H9 (cell line): Measurements from ENCODE around the gene NAGK. TPM values are rescaled to one million over a fixed set of nuclear protein-coding genes. Genes with fewer than 3 reads are reported as not detected.

Experiments used
- DNase-seq: peaks from one replicate; pipeline ENCODE4 v3.0.0-alpha.2; 2017
- H2AFZ ChIP-seq: one replicate; pipeline ENCODE4 v1.6.1; 2013; ENCODE audit warnings: mild to moderate bottlenecking, low read length, control low read depth, moderate library complexity
- H2AK5ac ChIP-seq: 2 replicates; pipeline ENCODE4 v1.6.1; 2013; ENCODE audit warnings: low read length, control low read depth, mixed read lengths; ENCODE audit not compliant: insufficient read length
- H2BK120ac ChIP-seq: one replicate; pipeline ENCODE4 v1.6.1; 2013; ENCODE audit warnings: low read depth, mild to moderate bottlenecking, low read length, control low read depth, inconsistent platforms; ENCODE audit not compliant: poor library complexity, severe bottlenecking
- H2BK12ac ChIP-seq: 2 replicates; pipeline ENCODE4 v1.6.1; 2013; ENCODE audit warnings: low read length, control low read depth, mixed read lengths, low read depth; ENCODE audit not compliant: insufficient read length
- H2BK15ac ChIP-seq: 2 replicates; pipeline ENCODE4 v1.6.1; 2013; ENCODE audit warnings: low read depth, low read length, control low read depth
- H2BK20ac ChIP-seq: one replicate; pipeline ENCODE4 v1.6.1; 2013; ENCODE audit warnings: low read depth, mild to moderate bottlenecking, low read length, control low read depth, inconsistent platforms; ENCODE audit not compliant: poor library complexity, severe bottlenecking
- H2BK5ac ChIP-seq: 2 replicates; pipeline ENCODE4 v1.6.1; 2013; ENCODE audit warnings: low read length, control low read depth, mixed read lengths; ENCODE audit not compliant: insufficient read length
- H3K14ac ChIP-seq: 2 replicates; pipeline ENCODE4 v1.6.1; 2013; ENCODE audit warnings: low read length, control low read depth; ENCODE audit not compliant: insufficient read depth
- H3K18ac ChIP-seq: 2 replicates; pipeline ENCODE4 v1.6.1; 2013; ENCODE audit warnings: low read depth, mild to moderate bottlenecking, mixed read lengths, low read length, control low read depth; ENCODE audit not compliant: insufficient read length
- H3K23ac ChIP-seq: 2 replicates; pipeline ENCODE4 v1.6.1; 2013; ENCODE audit warnings: low read length, control low read depth, mixed read lengths, low read depth; ENCODE audit not compliant: insufficient read length
- H3K23me2 ChIP-seq: 2 replicates; pipeline ENCODE4 v1.6.1; 2013; ENCODE audit warnings: low read depth, mild to moderate bottlenecking, mixed read lengths, low read length, control low read depth; ENCODE audit not compliant: insufficient read length, poor library complexity, severe bottlenecking
- H3K27ac ChIP-seq: 2 replicates; pipeline ENCODE4 v1.5.1; 2013; ENCODE audit warnings: low read length, control low read depth, mixed read lengths, low read depth; ENCODE audit not compliant: insufficient read length
- H3K27me3 ChIP-seq: 2 replicates; pipeline ENCODE4 v1.6.1; 2013; ENCODE audit warnings: low read length, control low read depth, inconsistent platforms; ENCODE audit not compliant: insufficient read depth
- H3K4ac ChIP-seq: 2 replicates; pipeline ENCODE4 v1.6.1; 2013; ENCODE audit warnings: low read depth, mild to moderate bottlenecking, control low read depth, inconsistent platforms, low read length, moderate library complexity
- H3K4me1 ChIP-seq: 2 replicates; pipeline ENCODE4 v1.6.1; 2013; ENCODE audit warnings: low read length, control low read depth, inconsistent platforms; ENCODE audit not compliant: insufficient read depth
- H3K4me2 ChIP-seq: 2 replicates; pipeline ENCODE4 v1.6.1; 2013; ENCODE audit warnings: low read length, control low read depth, mixed read lengths; ENCODE audit not compliant: insufficient read length, insufficient read depth
- H3K56ac ChIP-seq: 2 replicates; pipeline ENCODE4 v1.6.1; 2013; ENCODE audit warnings: low read depth, mild to moderate bottlenecking, mixed read lengths, low read length, control low read depth; ENCODE audit not compliant: insufficient read length
- H3K79me1 ChIP-seq: 2 replicates; pipeline ENCODE4 v1.6.1; 2013; ENCODE audit warnings: low read depth, mild to moderate bottlenecking, moderate library complexity, low read length, control low read depth, inconsistent platforms; ENCODE audit not compliant: insufficient read depth, poor library complexity, severe bottlenecking
- H3K79me2 ChIP-seq: 2 replicates; pipeline ENCODE4 v1.6.1; 2013; ENCODE audit warnings: low read length, control low read depth, inconsistent platforms; ENCODE audit not compliant: insufficient read depth
- H3K9ac ChIP-seq: 2 replicates; pipeline ENCODE4 v1.6.1; 2013; ENCODE audit warnings: low read length, control low read depth, mixed read lengths; ENCODE audit not compliant: insufficient read length; ENCODE audit errors: extremely low read depth
- H3K9me3 ChIP-seq: one replicate; pipeline ENCODE4 v1.6.1; 2013; ENCODE audit warnings: low read depth, low read length, inconsistent platforms; ENCODE audit not compliant: control insufficient read depth
- H3T11ph ChIP-seq: one replicate; pipeline ENCODE4 v1.6.1; 2013; ENCODE audit warnings: mild to moderate bottlenecking, low read length, control low read depth, inconsistent platforms
- H4K20me1 ChIP-seq: one replicate; pipeline ENCODE4 v1.6.1; 2013; ENCODE audit not compliant: control insufficient read depth, insufficient read length, insufficient read depth
- H4K5ac ChIP-seq: 2 replicates; pipeline ENCODE4 v1.6.1; 2013; ENCODE audit warnings: low read depth, mild to moderate bottlenecking, mixed read lengths, low read length, control low read depth; ENCODE audit not compliant: insufficient read length
- H4K8ac ChIP-seq: replicated peaks from 2 replicates; pipeline ENCODE4 v1.6.1; 2013; ENCODE audit warnings: low read length, control low read depth, mixed read lengths, low read depth; ENCODE audit not compliant: insufficient read length
- H4K91ac ChIP-seq: 2 replicates; pipeline ENCODE4 v1.6.1; 2013; ENCODE audit warnings: low read depth, mild to moderate bottlenecking, moderate library complexity, mixed read lengths, low read length, control low read depth; ENCODE audit not compliant: insufficient read length
- H3K27ac Mint-ChIP-seq, 3 experiments: 2 replicates in 2 of 3; 3 replicates in 1 of 3; pipeline ENCODE4 v1.8.0; 2020 to 2021; ENCODE audit warnings: mixed read lengths in 3 of 3, mild to moderate bottlenecking in 1 of 3, moderate library complexity in 1 of 3
- H3K27me3 Mint-ChIP-seq: 2 replicates; pipeline ENCODE4 v1.8.0; 2021; ENCODE audit warnings: low read depth, mild to moderate bottlenecking, moderate library complexity, mixed read lengths
- H3K36me3 Mint-ChIP-seq, 3 experiments: 2 replicates in 2 of 3; 3 replicates in 1 of 3; pipeline ENCODE4 v1.8.0; 2020 to 2021; ENCODE audit warnings: low read depth in 3 of 3, mixed read lengths in 3 of 3; ENCODE audit not compliant: insufficient read depth in 1 of 3
- H3K4me1 Mint-ChIP-seq, 2 experiments: 2 replicates each; pipeline ENCODE4 v1.8.0; 2020; ENCODE audit warnings: mixed read lengths in 2 of 2
- H3K4me3 Mint-ChIP-seq, 2 experiments: 2 replicates in 1 of 2; 3 replicates in 1 of 2; pipeline ENCODE4 v1.8.0; 2020 to 2021; ENCODE audit warnings: mild to moderate bottlenecking in 2 of 2, mixed read lengths in 2 of 2, moderate library complexity in 1 of 2
- H3K9me3 Mint-ChIP-seq, 2 experiments: 2 replicates in 1 of 2; 3 replicates in 1 of 2; pipeline ENCODE4 v1.8.0; 2020; ENCODE audit warnings: mild to moderate bottlenecking in 2 of 2, mixed read lengths in 2 of 2, moderate library complexity in 1 of 2
- CTCF ChIP-seq: fragments of 200-600 bp; sonication (generic); conservative IDR thresholded peaks from 3 replicates; pipeline ENCODE4 v1.8.0; 2021; ENCODE audit warnings: antibody characterized with exemption, mild to moderate bottlenecking
- WGBS: extraction: QIAGEN DNeasy Blood & Tissue Kit; methylation state at CpG from one replicate; pipeline ENCODE4 v1.1.7; 2013; ENCODE audit warnings: missing lambda C conversion rate, low lambda C conversion rate, mixed read lengths; ENCODE audit not compliant: insufficient read length; ENCODE audit errors: extremely low coverage; 5-methylcytosine and 5-hydroxymethylcytosine counted together
- total RNA-seq: library from RNA; stranded (reverse); gene quantifications from 2 replicates; pipeline ENCODE4 v1.2.1, GENCODE V29; 2021

NAGK gene
- total RNA-seq, 1 experiment from 2014 or later: 74.4 TPM

- no peaks in the 10 kb centered on the region for H3K4me1 Mint-ChIP-seq
- H3K36me3 Mint-ChIP-seq: no peaks in the 10 kb centered on the region
- Histone ChIP-seq H4K91ac (no peak overlapping the region), H3K9me3 (no peaks in the 10 kb centered on the region), H2BK120ac (no peak overlapping the region), H3K27me3 (no peaks in the 10 kb centered on the region), H2BK20ac (no peak overlapping the region), H4K8ac (no peak overlapping the region), H2BK12ac (no peak overlapping the region), H3T11ph (no peak overlapping the region), H2BK15ac (no peak overlapping the region), H3K79me1 (no peaks in the 10 kb centered on the region), H3K23ac (no peak overlapping the region), H3K79me2 (no peaks in the 10 kb centered on the region), H2AFZ (no peak overlapping the region), H2AK5ac (no peak overlapping the region), H3K27ac (no peak overlapping the region), H3K18ac (no peak overlapping the region), H4K20me1 (no peaks in the 10 kb centered on the region), H4K5ac (no peak overlapping the region), H3K56ac (no peak overlapping the region), H3K23me2 (no peaks in the 10 kb centered on the region), H3K9ac (no peak overlapping the region), H2BK5ac (no peak overlapping the region), H3K14ac (no peak overlapping the region), H3K4me2 (no peak overlapping the region), H3K4me1 (no peaks in the 10 kb centered on the region), H3K4ac (no peak overlapping the region)
- H3K27ac Mint-ChIP-seq: no peak overlapping the region
- H3K27me3 Mint-ChIP-seq: peaks cover 17% of the 10 kb centered on the region
- no peak for TF ChIP-seq CTCF
- WGBS: no CpG with 5 or more reads among the region's 7 CpGs
- no peak overlapping the region for H3K4me3 Mint-ChIP-seq
- no peak for DNase-seq
- no peaks in the 10 kb centered on the region for H3K9me3 Mint-ChIP-seq
Observed at GRCh38 chr2:71045151-71045550, 23.3 kb upstream of the NAGK start.
